SKM-1 treated with dmso at 0.1 percent for 144 hours (cell line): Measurements from ENCODE around the gene UCN.

Experiments
- DNase-seq: peaks from one replicate; lab custom pipeline; 2025; ENCODE audit not compliant: unreplicated experiment; lab: John Stamatoyannopoulos, UW

Gene UCN

DNA sequence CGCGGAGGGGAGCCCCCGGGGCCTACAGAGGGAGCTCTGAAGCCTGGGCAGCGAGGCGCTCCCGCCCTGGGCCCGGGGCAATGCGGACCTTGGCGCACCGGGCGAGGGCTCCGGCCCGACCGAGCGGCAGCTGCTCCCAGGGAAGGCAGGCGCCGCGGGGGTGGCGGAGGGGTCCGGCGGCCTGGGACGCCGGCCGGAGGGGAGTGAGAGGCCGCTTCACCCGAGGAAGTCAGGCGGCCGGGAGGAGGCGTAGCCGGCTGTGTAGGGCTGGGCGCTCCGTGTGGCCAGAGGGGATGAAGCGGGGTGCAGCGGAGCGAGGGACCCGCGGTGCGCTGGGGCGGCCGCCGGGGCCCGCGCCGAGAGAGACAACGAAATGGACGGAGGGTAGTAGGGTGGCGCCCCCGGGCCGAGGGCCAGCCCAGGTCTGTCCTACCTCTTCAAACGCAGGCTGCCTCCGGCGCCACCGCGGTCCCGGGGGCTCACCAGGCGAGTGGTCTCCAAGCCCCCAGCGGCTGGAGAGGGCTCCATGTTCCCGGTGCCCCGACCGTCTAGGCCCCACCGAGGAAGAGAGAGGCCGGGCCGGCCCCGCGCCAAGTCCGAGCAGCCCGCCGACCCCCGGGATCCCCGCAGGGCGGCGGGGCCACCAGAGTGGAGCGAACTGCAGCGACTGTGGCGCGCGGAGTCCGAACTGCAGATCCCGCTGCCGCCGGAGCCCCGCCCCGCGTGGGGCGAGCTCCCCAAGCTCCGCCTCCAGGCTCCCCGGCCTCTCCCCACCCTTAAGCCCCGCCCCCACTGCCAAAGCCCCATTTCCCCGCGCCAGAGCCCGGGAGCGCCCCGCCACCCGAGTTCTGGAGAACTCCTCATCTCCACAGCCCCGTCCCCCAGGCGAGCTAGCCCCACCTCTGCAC, 45.6 kb downstream of the UCN start, which contains the start of gene SLC30A3:
SLC30A3 (minus strand) TSS at position 669 of the 908 bp plus-strand sequence; CDS start at position 528, 141 bp downstream.
- no peak for DNase-seq

GRCh38 chr2:27261926-27262298, 46.3 kb downstream of the UCN start:
- DNase-seq = no peak

DNA sequence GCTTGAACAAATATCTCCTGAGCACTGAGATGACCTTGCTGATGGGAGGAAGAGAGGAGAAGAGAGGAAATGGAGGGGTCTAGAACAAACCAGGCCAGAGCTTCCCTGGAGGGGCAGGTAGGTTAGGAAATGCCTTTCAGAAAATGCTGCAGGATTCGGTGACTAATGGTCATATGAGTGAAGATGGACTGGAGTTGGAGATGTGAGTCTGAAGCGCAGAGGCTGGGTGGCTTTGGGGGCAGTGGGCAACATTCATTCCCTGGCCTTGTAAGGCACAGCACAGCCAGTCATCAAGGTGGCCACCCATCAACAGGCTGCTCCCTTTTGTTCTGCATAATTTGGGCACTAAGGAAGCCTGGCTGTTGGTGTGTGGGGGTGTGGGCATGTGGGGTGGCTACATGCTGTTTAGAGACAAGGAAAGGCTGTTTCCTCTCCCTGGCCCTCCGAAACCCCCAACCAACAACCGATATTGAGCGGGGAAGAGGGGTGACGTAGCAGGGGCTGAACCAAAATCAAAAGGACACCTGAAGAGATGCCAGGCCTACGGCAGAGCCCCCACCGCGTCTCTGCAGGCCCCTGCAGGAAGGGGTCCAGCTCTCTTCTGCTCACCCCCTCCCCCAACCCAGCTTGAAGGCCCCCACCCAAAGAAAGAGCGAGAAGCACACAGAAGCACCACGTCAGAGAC, 46.9 kb downstream of the UCN start:
- no peak for DNase-seq

DNA sequence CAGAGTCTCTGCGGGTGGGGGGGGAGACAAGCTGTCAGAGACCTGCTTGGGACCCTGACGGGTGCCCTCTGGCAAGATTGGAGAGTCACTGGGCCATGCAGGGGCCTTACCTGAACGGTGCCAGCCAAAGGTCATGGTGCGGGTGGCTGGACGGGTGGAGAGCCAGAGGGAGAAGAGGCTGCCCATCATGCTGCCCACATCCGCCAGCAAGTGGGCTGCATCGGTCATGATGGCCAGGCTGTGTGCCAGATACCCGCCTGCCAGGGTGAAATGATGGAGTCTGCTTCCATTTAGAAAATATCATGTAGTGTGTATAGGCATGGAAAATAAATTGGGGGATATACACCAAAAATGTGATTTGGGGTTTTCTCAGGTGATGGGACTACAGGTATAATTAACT, 50.2 kb downstream of the UCN start:
- DNase-seq = no peak
